GM19099 (cell line): ENCODE results near the gene EHMT1.

Experiments used
- POLR2A ChIP-seq: IDR thresholded peaks from 3 replicates; pipeline ENCODE4 v1.6.1; 2011; ENCODE audit warnings: low read depth; ENCODE audit not compliant: insufficient read length; ENCODE audit errors: extremely low read depth

EHMT1 gene

DNA sequence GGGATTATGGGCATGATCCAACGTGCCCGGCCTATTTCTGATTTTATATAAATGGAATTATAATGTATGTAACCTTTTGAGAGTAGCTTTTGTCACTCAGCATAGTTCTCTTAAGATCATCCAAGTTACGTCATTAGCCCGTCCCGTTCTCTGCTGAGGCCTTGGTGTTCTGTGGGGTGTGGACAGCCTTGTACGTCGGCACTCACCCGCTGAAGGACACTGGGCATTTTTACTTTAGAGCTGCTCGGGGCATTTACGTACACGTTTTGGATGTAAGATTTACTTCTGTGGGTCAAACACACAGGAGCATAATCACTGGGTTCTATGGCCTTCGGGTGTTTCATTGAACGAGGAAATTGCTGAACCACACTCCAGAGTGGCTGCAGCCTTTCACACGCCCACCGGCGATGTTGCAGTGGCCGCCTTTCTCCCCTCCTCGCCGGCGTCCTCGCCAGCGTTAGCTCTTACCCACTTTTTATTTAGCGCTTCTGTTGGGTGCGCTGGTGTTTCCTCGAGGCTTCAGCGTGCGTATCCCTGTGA lies 101.8 kb downstream of the EHMT1 start:
- no peak for TF ChIP-seq POLR2A

DNA sequence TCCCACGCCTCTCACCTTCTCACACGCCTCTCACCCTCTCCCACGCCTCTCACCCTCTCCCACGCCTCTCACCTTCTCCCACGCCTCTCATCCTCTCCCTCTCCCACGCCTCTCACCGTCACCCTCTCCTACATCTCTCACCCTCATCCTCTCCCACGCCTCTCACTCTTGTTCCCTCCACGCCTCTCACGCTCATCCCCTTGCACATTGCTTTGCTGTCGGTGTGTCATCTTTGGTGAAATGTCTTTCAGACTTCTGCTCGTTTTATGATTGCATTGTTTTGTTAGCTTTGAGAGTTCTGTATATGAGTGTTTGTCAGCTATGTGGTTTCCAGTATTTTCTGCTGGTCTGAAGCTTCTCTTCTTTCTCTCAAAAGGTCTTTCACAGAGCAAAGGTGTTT lies 102.7 kb downstream of the EHMT1 start:
- TF ChIP-seq POLR2A = no peak

DNA sequence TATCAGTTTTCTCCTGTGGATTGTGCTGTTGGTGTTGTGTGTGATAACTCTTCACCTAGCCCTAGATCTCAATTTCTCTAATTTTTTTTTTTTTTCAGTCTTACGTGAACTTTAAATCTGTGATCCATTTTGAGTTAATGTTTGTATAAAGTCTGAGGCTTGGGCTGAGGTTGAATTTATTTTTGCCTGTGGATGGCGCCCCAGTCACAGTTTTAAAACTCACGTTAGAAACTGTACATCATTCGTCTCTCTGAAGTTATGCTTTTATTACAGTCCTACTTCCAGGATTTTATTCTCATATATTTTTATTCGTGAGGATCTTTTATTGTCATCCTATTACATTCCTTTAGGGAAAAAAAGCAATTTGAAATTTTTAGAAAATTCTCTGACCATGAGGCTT lies 103.1 kb downstream of the EHMT1 start:
- TF ChIP-seq POLR2A = no peak

DNA sequence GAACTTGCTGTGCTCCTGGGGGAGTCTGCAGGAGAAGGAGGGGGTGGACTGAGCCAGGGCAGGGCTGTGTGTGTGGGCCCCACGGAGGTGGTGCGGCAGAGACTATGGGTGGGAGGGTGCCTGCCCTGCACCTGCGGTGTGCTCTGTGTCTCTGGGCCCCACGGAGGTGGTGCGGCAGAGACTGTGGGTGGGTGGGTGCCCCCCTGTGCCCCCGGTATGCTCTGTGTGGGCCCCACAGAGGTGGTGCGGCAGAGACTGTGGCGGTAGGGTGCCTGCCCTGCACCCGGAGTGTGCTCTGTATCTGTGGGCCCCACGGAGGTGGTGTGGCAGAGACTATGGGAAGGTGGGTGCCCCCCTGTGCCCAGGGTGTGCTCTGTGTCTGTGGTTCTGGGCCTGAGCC lies 103.7 kb downstream of the EHMT1 start:
- TF ChIP-seq POLR2A = no peak

DNA sequence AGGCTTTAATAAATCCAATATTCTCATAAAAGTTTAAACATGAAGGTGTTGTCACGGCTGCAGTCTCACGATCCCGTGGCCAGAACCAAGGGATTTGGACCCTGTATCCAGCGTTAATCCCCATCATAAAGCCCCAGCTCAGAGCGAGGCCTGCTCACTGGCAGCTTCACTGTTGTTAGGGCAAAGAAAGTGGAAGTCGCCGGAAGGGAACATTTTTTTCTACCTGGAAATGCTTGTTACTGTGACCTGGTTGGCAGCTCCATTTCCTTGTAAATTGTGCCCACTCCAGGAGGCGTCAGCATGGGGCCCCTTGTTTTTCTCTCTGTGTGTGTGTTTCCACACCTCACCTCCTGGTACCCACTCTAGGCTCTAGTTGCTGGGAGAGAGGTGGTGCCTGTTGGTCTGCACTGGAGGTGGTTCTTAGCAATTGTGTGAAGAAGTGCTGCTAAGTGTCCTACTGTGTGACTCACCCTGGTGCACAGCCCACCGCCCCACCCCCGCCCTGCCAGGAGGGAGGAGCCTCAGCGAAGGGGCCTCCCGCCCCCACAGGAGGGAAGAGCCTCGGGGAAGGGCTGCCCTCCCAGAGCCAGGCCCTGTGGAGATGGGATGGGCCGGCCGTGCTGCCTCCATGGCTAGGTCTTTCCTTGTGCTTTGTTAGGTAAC lies 105.1 kb downstream of the EHMT1 start:
- TF ChIP-seq POLR2A = no peak

DNA sequence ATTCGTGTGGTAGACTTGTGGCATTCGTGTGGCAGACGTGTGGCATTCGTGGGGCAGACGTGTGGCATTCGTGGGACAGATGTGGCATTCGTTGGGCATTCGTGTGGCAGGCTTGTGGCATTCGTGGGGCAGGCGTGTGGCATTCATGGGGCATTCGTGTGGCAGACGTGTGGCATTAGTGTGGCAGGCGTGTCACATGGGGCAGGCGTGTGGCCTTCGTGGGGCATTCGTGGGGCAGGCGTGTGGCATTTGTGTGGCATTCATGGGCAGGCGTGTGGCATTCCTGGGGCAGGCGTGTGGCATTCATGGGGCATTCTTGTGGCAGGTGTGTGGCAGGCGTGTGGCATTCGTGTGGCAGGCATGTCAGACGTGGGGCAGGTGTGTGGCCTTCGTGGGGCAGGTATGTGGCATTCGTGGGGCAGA lies 106.0 kb downstream of the EHMT1 start:
- TF ChIP-seq POLR2A = no peak

DNA sequence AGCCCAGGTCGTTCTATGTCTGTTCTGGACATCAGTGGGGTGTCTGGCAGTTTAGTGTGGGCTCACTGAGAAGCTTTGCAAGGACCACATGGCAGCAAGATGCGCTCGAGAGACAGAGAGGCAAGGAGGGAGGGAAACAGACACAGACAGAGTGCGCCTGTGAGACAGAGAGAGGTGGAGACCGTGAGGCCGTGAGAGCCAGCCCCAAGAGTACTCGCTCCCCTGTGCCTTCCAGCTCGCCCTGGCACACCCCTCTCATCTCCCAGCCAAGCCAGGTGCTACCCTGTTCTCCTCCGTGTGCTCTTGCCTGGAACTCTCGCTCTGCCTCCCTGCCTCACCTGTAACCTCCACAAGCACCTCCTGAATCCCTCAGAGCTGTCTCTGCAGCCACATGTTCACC lies 106.8 kb downstream of the EHMT1 start:
- no peak for TF ChIP-seq POLR2A

DNA sequence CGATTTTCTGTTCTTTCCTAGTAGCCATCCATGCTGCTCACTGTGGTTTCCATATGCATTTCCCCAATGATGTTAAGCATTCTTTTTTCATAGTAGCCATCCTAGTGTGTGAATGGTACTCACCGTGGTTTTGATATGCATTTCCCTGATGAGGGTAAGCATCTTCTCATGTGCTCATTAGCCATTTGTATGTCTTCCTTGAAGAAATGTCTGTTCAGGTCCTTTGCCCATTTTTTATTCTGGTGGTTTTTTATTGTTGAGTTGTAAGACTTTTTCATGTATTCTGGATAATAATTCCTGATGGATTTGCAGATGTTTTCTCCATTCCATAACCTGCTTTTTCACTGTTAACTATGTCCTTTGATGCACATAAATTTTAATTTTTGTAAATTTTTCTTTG lies 108.0 kb downstream of the EHMT1 start:
- no peak for TF ChIP-seq POLR2A

DNA sequence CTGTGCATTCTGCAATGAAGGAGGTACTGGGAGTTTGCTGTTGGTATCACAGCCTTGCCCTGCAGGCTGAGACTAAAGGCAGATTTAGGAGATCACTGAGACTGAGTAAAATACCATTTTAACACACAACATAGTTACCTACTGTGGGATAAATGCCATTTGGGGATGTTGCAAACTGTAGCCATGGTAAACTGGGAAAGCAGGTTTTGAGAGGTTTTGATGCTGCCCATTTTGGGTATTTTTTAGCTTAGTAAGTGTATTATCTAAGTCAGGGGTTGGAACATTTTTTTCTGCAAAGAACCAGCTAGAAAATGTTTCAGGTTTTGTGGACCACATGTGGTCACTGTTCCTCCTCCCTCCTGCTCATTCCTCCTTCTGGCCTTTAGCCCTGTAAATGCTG lies 108.9 kb downstream of the EHMT1 start:
- TF ChIP-seq POLR2A = no peak

DNA sequence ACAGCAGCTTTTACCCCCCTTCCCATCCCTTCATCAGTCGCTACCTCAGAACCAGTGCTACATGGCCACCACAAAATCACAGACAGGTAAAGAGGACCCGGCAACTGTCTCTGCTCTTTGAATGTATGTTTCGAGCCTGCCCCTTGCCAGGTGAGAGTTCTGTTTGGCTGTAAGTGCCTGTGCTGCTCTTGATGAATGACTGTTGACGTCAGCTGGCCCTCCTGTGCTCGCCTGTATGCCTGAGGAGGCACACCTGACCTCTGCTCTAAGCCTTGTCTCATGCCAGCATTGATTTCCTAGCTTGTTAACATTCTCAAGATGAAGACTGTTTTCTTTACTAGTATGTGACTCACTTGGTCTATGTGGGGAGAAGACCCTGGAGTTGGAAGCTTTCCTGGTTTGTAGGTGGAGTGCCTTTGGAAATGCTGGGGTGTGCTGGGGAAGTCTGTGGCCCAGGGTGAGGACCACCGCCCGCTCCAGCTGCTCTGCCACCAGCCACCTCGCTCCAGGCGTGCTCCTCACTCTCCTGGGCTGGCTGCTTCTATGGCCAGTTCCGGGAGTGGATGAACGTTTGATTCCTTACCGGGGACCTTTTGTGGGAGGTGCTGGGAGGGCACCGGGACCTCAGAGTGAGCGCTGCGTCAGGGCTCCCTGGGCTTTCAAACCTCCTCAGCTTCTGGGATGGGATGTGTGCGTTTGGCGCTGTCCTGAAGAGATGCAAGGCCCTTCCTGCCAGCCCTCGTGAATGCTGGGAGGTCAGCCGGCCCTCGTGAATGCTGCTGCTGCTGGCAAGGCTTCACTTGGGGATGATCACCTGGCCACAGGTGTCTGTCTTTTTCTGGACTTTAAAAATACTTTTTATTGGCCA lies 109.9 kb downstream of the EHMT1 start:
- TF ChIP-seq POLR2A = no peak

DNA sequence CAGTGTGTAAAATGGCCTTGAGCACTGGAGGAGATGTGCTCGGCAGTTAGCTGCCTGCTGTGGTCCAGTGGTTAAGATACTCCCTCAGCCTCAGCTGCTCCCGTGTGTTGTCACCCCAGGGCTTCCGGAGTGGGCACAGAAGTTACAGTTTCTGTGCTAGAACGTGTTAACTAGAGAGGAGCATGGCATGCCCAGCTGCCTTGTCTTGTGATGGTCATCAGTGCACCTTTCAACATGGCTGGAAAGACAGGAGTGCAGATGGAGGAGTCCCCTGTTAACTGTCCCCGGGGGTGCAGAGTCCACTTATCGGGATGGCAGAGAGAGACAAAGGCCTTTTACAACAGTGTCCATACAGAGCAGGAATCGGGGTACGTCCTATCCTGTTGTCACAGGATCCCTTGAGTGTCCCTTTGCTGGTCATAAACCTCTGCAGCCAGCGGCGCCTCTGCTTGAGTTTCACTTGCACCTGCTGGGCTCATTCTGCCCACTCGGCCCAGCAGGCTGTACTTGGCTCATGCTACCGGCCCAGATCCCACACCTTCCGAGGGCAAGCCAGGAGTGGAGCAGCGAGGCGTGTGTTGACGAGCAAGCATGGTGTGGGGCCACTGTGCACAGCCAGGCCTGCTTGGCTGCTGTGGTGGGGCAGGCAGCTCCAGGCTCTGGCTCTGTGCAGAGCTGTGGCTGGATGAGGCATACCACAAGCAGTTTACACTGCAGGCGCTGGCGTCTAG lies 112.6 kb downstream of the EHMT1 start:
- no peak for TF ChIP-seq POLR2A

DNA sequence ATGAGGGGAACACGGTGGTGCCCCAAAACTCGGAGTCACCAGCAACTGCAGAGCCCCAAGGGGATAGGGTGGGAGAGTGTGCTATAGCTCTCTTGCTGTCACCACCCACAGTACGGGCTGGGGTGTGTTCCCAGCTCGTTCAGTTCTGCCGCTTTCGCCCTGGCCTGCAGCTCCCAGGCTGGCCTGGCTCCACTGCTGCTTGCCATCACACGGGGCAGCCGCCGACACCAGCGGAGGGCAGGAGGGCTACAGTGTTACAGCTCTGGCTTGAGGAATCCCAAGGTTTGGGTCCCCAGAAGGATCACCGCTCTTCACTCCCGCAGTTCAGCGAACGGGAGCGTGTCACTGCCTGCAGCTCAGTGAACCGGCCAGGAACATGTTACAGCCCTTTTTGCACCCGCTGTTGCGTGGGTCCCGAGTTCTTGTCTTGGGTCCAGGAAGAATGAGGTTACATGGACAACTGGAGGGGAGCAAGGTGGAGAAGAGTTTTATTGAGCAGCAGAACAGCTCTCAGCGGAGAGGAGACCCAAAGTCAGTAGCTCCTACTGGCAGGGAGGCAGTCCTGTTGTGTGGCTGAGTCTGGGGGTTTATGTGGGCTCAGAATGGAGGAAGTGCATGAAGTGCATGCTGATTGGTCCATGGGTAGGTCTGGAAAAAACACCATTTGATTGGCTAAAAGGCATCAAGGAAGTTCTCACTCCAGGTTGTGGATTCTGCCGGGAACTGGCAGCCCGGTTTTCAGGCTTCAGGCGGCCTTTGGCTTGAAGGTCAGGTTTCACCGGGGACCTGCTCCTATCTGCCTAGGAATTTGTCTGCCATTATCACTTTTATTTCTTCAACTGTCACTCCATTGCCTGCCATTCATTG lies 113.4 kb downstream of the EHMT1 start:
- no peak for TF ChIP-seq POLR2A

DNA sequence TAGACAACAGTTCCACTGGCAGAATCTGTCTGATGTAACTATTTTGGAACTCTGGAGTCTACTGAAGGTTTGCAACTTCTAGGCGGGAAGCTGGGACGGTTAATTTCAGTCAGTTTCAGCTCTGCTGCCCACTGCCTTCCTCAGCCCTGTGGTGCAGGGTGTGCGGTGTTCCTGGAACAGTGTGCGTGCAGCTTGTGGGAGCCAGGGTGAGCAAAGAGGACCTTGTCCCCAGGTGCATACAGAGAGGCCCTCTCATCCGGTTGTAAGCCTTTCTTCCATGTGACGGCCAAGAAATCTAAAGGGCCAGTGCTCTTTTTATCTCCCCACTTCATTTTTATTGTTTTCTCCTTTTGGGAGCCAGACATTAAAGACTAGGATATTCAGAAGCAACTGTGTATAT lies 114.6 kb downstream of the EHMT1 start:
- TF ChIP-seq POLR2A = no peak

DNA sequence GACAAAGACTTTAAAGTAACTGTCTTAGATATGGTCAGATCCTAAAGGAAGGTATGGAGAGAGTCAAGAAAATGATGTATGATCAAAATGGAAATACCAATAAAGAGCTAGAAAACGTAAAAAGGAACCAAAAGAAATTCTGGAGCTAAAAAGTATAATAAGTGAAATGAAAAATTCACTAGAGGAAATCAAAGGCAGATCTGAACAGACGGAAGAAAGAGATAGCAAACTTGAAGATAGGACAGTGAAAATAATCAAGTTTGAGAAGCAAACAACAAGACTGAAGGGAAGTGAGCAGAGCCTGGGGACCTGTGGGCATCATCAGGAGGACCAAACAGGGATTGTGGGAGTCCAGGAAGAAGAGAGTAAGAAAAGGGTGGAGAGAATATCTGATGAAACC lies 115.4 kb downstream of the EHMT1 start:
- TF ChIP-seq POLR2A = no peak
